ENCODE results near the gene CNNM2.
"Not testable (repeated sequence)": the region's sequence is repeated elsewhere in the genome, so short reads cannot be mapped to it uniquely, and the experiment has no call there.

Gene CNNM2

GRCh38 chr10:103109821-103110220, 191.7 kb downstream of the CNNM2 start:
- DNase-seq (ENCODE audit: low read depth) = no peak

GRCh38 chr10:103110407-103110806, 192.3 kb downstream of the CNNM2 start:
- DNase-seq (ENCODE audit: low read depth) = no peak

GRCh38 chr10:103111031-103111917, 193.2 kb downstream of the CNNM2 start:
- DNase-seq (ENCODE audit: low read depth) = no peak

GRCh38 chr10:103111918-103112877, 194.1 kb downstream of the CNNM2 start:
- DNase-seq (ENCODE audit: low read depth) = no peak

GRCh38 chr10:103114876-103115275, 196.8 kb downstream of the CNNM2 start:
- no peak for DNase-seq (ENCODE audit: low read depth)

- no peak for DNase-seq (ENCODE audit: low read depth)
Observed at GRCh38 chr10:103117247-103117646, 199.2 kb downstream of the CNNM2 start.

GRCh38 chr10:103120546-103120945, 202.5 kb downstream of the CNNM2 start:
- DNase-seq (ENCODE audit: low read depth) = no peak

- no peak for DNase-seq (ENCODE audit: low read depth)
Observed at GRCh38 chr10:103120977-103121735, 203.1 kb downstream of the CNNM2 start.

GRCh38 chr10:103123282-103124024, 205.4 kb downstream of the CNNM2 start:
- DNase-seq (ENCODE audit: low read depth) = no peak

- no peak for DNase-seq (ENCODE audit: low read depth)
Observed at GRCh38 chr10:103124420-103125096, 206.5 kb downstream of the CNNM2 start.

GRCh38 chr10:103125323-103126267, 207.5 kb downstream of the CNNM2 start:
- no peak for DNase-seq (ENCODE audit: low read depth)

GRCh38 chr10:103127241-103127640, 209.1 kb downstream of the CNNM2 start:
- DNase-seq (ENCODE audit: low read depth) = no peak

- DNase-seq (ENCODE audit: low read depth) = not testable (repeated sequence)
Observed at GRCh38 chr10:103130180-103130579, 212.1 kb downstream of the CNNM2 start.

GRCh38 chr10:103130910-103131309, 212.8 kb downstream of the CNNM2 start:
- DNase-seq (ENCODE audit: low read depth) = no peak

GRCh38 chr10:103135168-103135567, 217.1 kb downstream of the CNNM2 start:
- DNase-seq (ENCODE audit: low read depth) = not testable (repeated sequence)

- DNase-seq (ENCODE audit: low read depth) = no peak
Observed at GRCh38 chr10:103139803-103140202, 221.7 kb downstream of the CNNM2 start.
